Vagina (tissue), 2 donors: Measurements from ENCODE around the gene GALNT2.

Experiments used
- CTCF ChIP-seq, 3 experiments: fragments of 450-650 bp in 2 of 3; fragments of 200-600 bp in 1 of 3; sonication (generic) in 1 of 3; IDR thresholded peaks; one replicate each; pipeline ENCODE4 v1.5.1; 2017 to 2019; ENCODE audit warnings: antibody characterized with exemption in 3 of 3, mild to moderate bottlenecking in 2 of 3, moderate library complexity in 2 of 3
- POLR2A ChIP-seq, 2 donors: fragments of 450-650 bp; IDR thresholded peaks; one replicate each; pipeline ENCODE4 v1.6.1; 2017; ENCODE audit warnings: antibody characterized with exemption in 2 of 2, mild to moderate bottlenecking in 2 of 2, moderate library complexity in 2 of 2
- POLR2AphosphoS5 ChIP-seq, 2 donors: sonication (generic); formaldehyde crosslinking; IDR thresholded peaks; one replicate each; pipeline ENCODE4 v1.9.0; 2017; ENCODE audit warnings: antibody characterized with exemption in 2 of 2, mild to moderate bottlenecking in 2 of 2, low read depth in 1 of 2; ENCODE audit not compliant: insufficient read depth in 1 of 2

GRCh38 chr1:230086151-230086550 lies 19.1 kb downstream of the GALNT2 start:
- TF ChIP-seq POLR2A (IDR thresholded peaks at IDR 0.05) (no peak), CTCF (IDR thresholded peaks at IDR 0.05) (no peak), POLR2AphosphoS5 (IDR thresholded peaks at IDR 0.05; ENCODE audit: insufficient read depth in 1 of 2, low read depth in 1 of 2) (no peak)
